ENCODE data around the gene SCN4A. TPM values are rescaled to one million over a fixed set of nuclear protein-coding genes. Genes with fewer than 3 reads are reported as not detected.
A peak's percentile ranks its signal among the peaks of the same experiment; 100 is the strongest.

The SCN4A gene
- total and polyA plus RNA-seq, 2 of the 13 experiments (the other 11 are each of a cell fraction or from before 2014, with no cell fraction given), result 0.02 to 0.03 TPM

DNA sequence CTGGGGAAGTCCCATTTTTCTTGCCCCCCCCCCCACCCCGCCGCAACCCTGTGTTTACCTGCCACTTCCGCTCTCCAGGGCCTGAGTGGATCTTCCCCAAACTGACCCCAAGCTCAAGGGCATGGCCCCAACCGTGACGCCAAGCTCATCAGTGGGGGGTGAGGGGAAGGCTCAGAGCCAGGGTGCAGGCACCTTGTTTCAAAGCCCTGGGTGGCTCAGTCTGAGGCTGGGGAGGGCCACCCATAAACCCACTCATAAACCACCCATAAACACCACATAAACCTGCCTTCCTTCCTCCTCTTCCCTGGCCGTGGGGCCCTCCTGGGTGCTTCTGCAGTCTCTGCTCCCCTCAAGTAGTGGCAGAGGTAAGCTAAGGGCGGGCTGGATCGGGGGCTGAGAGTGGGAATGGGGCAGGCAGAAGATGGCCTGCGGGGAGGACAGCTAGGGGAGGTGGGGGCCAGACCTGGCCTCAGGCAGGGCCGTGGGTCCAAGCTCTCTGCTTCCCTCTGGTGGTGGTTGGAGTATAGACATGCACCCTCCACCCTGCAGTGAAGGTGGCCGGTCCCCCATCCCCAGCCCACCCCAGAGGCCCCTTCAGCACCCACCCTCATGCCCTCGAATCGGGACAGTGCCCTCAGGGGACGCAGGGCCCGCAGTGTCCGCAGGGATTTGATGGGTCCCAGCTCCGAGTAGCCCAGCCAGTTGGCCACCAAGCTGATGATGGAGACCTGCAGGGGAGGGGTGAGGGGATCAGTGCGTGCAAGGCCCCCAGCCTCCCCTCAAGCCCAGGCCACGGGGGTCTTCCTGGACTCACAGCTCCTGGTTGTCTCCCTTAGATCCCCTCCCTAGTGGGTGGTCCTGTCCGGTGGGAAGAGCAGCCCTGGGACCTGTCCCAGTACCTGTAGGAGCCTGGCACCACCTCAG is 26.0 kb downstream of the SCN4A start (continued):
- TF ChIP-seq, protein P1, sequence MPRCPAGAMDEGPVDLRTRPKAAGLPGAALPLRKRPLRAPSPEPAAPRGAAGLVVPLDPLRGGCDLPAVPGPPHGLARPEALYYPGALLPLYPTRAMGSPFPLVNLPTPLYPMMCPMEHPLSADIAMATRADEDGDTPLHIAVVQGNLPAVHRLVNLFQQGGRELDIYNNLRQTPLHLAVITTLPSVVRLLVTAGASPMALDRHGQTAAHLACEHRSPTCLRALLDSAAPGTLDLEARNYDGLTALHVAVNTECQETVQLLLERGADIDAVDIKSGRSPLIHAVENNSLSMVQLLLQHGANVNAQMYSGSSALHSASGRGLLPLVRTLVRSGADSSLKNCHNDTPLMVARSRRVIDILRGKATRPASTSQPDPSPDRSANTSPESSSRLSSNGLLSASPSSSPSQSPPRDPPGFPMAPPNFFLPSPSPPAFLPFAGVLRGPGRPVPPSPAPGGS (CRISPR knock-in tag; IDR thresholded peaks at IDR 0.05), result no peak
- TF ChIP-seq SMAD1 (CRISPR knock-in tag; IDR thresholded peaks at IDR 0.05; ENCODE audit: borderline replicate concordance, low read depth) (no peak), ZNF550 (CRISPR knock-in tag; IDR thresholded peaks at IDR 0.05; ENCODE audit: borderline replicate concordance) (no peak), NFKB2 (CRISPR knock-in tag; IDR thresholded peaks at IDR 0.05; ENCODE audit: borderline replicate concordance) (0 out of 2 replicates have a peak, but pooled peaks have one; percentile 37), TMF1 (CRISPR knock-in tag; IDR thresholded peaks at IDR 0.05; ENCODE audit: low read depth) (no peak), CBX5 (CRISPR knock-in tag; IDR thresholded peaks at IDR 0.05; ENCODE audit: borderline replicate concordance) (no peak), ELF1 (CRISPR knock-in tag; IDR thresholded peaks at IDR 0.05) (peak; percentile 26; the same call in 1 of the 2 replicates), ZSCAN12 (CRISPR knock-in tag; IDR thresholded peaks at IDR 0.05) (no peak), ATF5 (CRISPR knock-in tag; IDR thresholded peaks at IDR 0.05; ENCODE audit: low read depth) (no peak), ZBTB8A (CRISPR knock-in tag; IDR thresholded peaks at IDR 0.05; ENCODE audit: borderline replicate concordance, low read depth) (no peak), TERF1 (CRISPR knock-in tag; IDR thresholded peaks at IDR 0.05) (no peak), TEF (CRISPR knock-in tag; IDR thresholded peaks at IDR 0.05) (no peak), REPIN1 (CRISPR knock-in tag; IDR thresholded peaks at IDR 0.05; ENCODE audit: borderline replicate concordance, low read depth) (no peak), FOXO1 (CRISPR knock-in tag; IDR thresholded peaks at IDR 0.05) (no peak)
- TF ChIP-seq, protein P2, sequence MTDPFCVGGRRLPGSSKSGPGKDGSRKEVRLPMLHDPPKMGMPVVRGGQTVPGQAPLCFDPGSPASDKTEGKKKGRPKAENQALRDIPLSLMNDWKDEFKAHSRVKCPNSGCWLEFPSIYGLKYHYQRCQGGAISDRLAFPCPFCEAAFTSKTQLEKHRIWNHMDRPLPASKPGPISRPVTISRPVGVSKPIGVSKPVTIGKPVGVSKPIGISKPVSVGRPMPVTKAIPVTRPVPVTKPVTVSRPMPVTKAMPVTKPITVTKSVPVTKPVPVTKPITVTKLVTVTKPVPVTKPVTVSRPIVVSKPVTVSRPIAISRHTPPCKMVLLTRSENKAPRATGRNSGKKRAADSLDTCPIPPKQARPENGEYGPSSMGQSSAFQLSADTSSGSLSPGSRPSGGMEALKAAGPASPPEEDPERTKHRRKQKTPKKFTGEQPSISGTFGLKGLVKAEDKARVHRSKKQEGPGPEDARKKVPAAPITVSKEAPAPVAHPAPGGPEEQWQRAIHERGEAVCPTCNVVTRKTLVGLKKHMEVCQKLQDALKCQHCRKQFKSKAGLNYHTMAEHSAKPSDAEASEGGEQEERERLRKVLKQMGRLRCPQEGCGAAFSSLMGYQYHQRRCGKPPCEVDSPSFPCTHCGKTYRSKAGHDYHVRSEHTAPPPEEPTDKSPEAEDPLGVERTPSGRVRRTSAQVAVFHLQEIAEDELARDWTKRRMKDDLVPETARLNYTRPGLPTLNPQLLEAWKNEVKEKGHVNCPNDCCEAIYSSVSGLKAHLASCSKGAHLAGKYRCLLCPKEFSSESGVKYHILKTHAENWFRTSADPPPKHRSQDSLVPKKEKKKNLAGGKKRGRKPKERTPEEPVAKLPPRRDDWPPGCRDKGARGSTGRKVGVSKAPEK (CRISPR knock-in tag; IDR thresholded peaks at IDR 0.05; ENCODE audit: borderline replicate concordance), result peak; percentile 77; the same call in 1 of the 2 replicates
- TF ChIP-seq, protein P3, sequence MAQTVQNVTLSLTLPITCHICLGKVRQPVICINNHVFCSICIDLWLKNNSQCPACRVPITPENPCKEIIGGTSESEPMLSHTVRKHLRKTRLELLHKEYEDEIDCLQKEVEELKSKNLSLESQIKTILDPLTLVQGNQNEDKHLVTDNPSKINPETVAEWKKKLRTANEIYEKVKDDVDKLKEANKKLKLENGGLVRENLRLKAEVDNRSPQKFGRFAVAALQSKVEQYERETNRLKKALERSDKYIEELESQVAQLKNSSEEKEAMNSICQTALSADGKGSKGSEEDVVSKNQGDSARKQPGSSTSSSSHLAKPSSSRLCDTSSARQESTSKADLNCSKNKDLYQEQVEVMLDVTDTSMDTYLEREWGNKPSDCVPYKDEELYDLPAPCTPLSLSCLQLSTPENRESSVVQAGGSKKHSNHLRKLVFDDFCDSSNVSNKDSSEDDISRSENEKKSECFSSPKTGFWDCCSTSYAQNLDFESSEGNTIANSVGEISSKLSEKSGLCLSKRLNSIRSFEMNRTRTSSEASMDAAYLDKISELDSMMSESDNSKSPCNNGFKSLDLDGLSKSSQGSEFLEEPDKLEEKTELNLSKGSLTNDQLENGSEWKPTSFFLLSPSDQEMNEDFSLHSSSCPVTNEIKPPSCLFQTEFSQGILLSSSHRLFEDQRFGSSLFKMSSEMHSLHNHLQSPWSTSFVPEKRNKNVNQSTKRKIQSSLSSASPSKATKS (CRISPR knock-in tag; IDR thresholded peaks at IDR 0.05), result no peak

All from HepG2 (cell line).